Gastrocnemius medialis (tissue), 4 donors: ENCODE data around the gene BTF3L4. TPM values are rescaled to one million over a fixed set of nuclear protein-coding genes. Genes with fewer than 3 reads are reported as not detected.

ENCODE experiments used
- ATAC-seq, 2 donors: fragments of 150-250 bp; one replicate each; pipeline ENCODE4 v1.9.1; 2016
- DNase-seq, 2 donors: peaks; one replicate each; pipeline ENCODE4 v3.0.0-alpha.2; 2019
- H3K27ac ChIP-seq, 4 donors: fragments of 200-600 bp; sonication (generic); 1 replicate in 1 of 4; 2 replicates in 3 of 4; pipeline ENCODE4 v1.5.1; 2016 to 2018; ENCODE audit warnings: mild to moderate bottlenecking in 2 of 4, moderate library complexity in 1 of 4
- H3K27me3 ChIP-seq, 3 donors: fragments of 200-600 bp; sonication (generic) in 2 of 3; 1 replicate in 1 of 3; 2 replicates in 2 of 3; pipeline versions ENCODE4 v1.5.1 to v1.6.0; 2016 to 2019; ENCODE audit warnings: mild to moderate bottlenecking in 1 of 3, moderate library complexity in 1 of 3
- H3K36me3 ChIP-seq, 2 donors: fragments of 200-600 bp; sonication (generic) in 1 of 2; one replicate each; pipeline ENCODE4 v1.5.1; 2017 to 2018
- H3K4me1 ChIP-seq, 2 donors: fragments of 200-600 bp; sonication (generic) in 1 of 2; one replicate each; pipeline ENCODE4 v1.5.1; 2016 to 2017; ENCODE audit warnings: mild to moderate bottlenecking in 2 of 2
- H3K4me3 ChIP-seq, 4 donors: fragments of 200-600 bp; sonication (generic) in 3 of 4; 1 replicate in 1 of 4; 2 replicates in 3 of 4; pipeline ENCODE4 v1.5.1; 2016 to 2019; ENCODE audit warnings: mild to moderate bottlenecking in 2 of 4
- H3K9me3 ChIP-seq, 3 donors: fragments of 200-600 bp; sonication (generic) in 2 of 3; 1 replicate in 1 of 3; 2 replicates in 2 of 3; pipeline ENCODE4 v1.5.1; 2016 to 2019
- CTCF ChIP-seq, 5 experiments: fragments of 450-650 bp in 3 of 5; fragments of 200-600 bp in 2 of 5; sonication (generic) in 2 of 5; IDR thresholded peaks in 4 of 5; conservative IDR thresholded peaks in 1 of 5; 1 replicate in 4 of 5; 2 replicates in 1 of 5; pipeline ENCODE4 v1.5.1; 2016 to 2019; ENCODE audit warnings: antibody characterized with exemption in 5 of 5, mild to moderate bottlenecking in 3 of 5, moderate library complexity in 3 of 5
- POLR2A ChIP-seq, 2 donors: fragments of 450-650 bp; IDR thresholded peaks; one replicate each; pipeline ENCODE4 v1.6.1; 2017; ENCODE audit warnings: antibody characterized with exemption in 2 of 2, mild to moderate bottlenecking in 2 of 2, moderate library complexity in 2 of 2
- in situ Hi-C, 4 donors: fragments of 200-750 bp; cut with MboI; loops; one replicate each; pipeline versions ENCODE4 v1.15.0 to v1.8.0; 2017; ENCODE audit warnings: low sequenced_read_pairs in 4 of 4
- intact Hi-C: fragments of 100-400 bp; cut with DNase I; formaldehyde crosslinking; loops from one replicate; pipeline ENCODE4 v1.15.1; 2023; ENCODE audit warnings: low total_unique reads
- total RNA-seq, 4 donors: library from RNA; depleted of rRNA; stranded (reverse); fragments of >200 nt; gene quantifications; one replicate each; pipeline versions ENCODE4 v1.1.0 to v1.2.3, GENCODE V29; 2016

Gene BTF3L4
- total RNA-seq, 4 donors from 2014 or later: 68.4 to 92.9 (median 72.4) TPM

GRCh38 chr1:52033190-52034049 is 22.7 kb upstream of the BTF3L4 start, which contains the start of gene KTI12:
TSS of gene KTI12 (minus strand) at chr1:52033810. CDS start at chr1:52033761, 49 bp downstream.
- Histone ChIP-seq H3K27ac (peak within 1 kb of the TSS; percentile 79 to 88 (median 88)), H3K36me3 (no peaks in the 10 kb centered on the region), H3K4me1 (peaks cover 15 to 16% of the 10 kb centered on the region in 2 donors), H3K27me3 (no peaks in the 10 kb centered on the region), H3K9me3 (no peaks in the 10 kb centered on the region), H3K4me3 (peak within 1 kb of the TSS; percentile 80 to 95 (median 86))
- intact Hi-C loops (loop anchor here (1.0 kb wide), 1 partner anchor 22 kb away; the partner anchor contains the start of gene TXNDC12), in situ Hi-C loops (no loop called here)
- ATAC-seq: peak; percentile 84 to 90
- TF ChIP-seq POLR2A (IDR thresholded peaks at IDR 0.05) (peak in 1 of 2 donors; percentile 59), CTCF (IDR thresholded peaks at IDR 0.05 in 4 of 5, conservative IDR thresholded peaks at IDR 0.05 in 1 of 5) (no peak)
- DNase-seq: peak; percentile 67 to 74

GRCh38 chr1:52034050-52034384 is 22.1 kb upstream of the BTF3L4 start:
- peak overlapping the region; percentile 80 to 95 (median 86) for H3K4me3 ChIP-seq
- DNase-seq (no peak), ATAC-seq (no peak)
- peak overlapping the region; percentile 79 to 88 (median 88) for H3K27ac ChIP-seq
- peaks cover 0 to under 1% of the 10 kb centered on the region in 2 donors for H3K36me3 ChIP-seq
- TF ChIP-seq POLR2A (IDR thresholded peaks at IDR 0.05) (no peak), CTCF (IDR thresholded peaks at IDR 0.05 in 4 of 5, conservative IDR thresholded peaks at IDR 0.05 in 1 of 5) (no peak)
- in situ Hi-C loops: no loop called here
- peaks cover 15 to 16% of the 10 kb centered on the region in 2 donors for H3K4me1 ChIP-seq
- H3K9me3 ChIP-seq: no peaks in the 10 kb centered on the region
- intact Hi-C loops: no loop called here
- H3K27me3 ChIP-seq: no peaks in the 10 kb centered on the region

- DNase-seq: no peak
- Histone ChIP-seq H3K9me3 (no peaks in the 10 kb centered on the region), H3K27ac (no peak overlapping the region), H3K4me3 (no peak overlapping the region), H3K36me3 (peaks cover 0 to 22% of the 10 kb centered on the region in 2 donors), H3K27me3 (no peaks in the 10 kb centered on the region), H3K4me1 (peaks cover 5% of the 10 kb centered on the region in 2 donors)
- no peak for ATAC-seq
- TF ChIP-seq CTCF (IDR thresholded peaks at IDR 0.05 in 4 of 5, conservative IDR thresholded peaks at IDR 0.05 in 1 of 5): no peak
- no peak for TF ChIP-seq POLR2A (IDR thresholded peaks at IDR 0.05)
- intact Hi-C loops: no loop called here
- in situ Hi-C loops: no loop called here
Measured at GRCh38 chr1:52037402-52037814, 18.7 kb upstream of the BTF3L4 start.

- H3K4me3 ChIP-seq: no peak overlapping the region
- intact Hi-C loops: no loop called here
- ATAC-seq (no peak), DNase-seq (no peak)
- TF ChIP-seq POLR2A (IDR thresholded peaks at IDR 0.05) (no peak), CTCF (IDR thresholded peaks at IDR 0.05 in 4 of 5, conservative IDR thresholded peaks at IDR 0.05 in 1 of 5) (no peak)
- no peaks in the 10 kb centered on the region for H3K27me3 ChIP-seq
- H3K4me1 ChIP-seq: peaks cover 0 to 3% of the 10 kb centered on the region in 2 donors
- H3K36me3 ChIP-seq: peaks cover 0 to 22% of the 10 kb centered on the region in 2 donors
- H3K9me3 ChIP-seq: no peaks in the 10 kb centered on the region
- no peak overlapping the region for H3K27ac ChIP-seq
- in situ Hi-C loops: no loop called here
Measured at GRCh38 chr1:52037909-52038308, 18.2 kb upstream of the BTF3L4 start.
